ENCODE data around the gene DTNA.
"Not testable (repeated sequence)": the region's sequence is repeated elsewhere in the genome, so short reads cannot be mapped to it uniquely, and the experiment has no call there.

DNA sequence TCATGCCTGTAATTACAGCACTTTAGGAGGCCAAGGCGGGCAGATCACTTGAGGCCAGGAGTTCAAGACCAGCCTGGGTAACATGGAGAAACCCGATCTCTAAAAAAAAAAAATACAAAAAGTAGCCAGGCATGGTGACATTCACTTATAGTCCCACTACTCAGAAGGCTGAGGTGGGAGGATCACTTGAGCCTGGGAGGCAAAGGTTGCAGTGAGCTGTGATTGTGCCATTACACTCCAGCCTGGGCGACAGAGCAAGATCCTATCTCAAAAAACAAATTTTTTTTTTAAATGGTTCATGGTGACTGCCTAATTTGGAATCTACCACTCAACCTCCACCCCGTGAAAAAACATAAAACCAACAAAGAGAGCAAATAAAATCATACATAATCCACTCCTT is 212.5 kb downstream of the DTNA start:
- TF ChIP-seq, protein P1, sequence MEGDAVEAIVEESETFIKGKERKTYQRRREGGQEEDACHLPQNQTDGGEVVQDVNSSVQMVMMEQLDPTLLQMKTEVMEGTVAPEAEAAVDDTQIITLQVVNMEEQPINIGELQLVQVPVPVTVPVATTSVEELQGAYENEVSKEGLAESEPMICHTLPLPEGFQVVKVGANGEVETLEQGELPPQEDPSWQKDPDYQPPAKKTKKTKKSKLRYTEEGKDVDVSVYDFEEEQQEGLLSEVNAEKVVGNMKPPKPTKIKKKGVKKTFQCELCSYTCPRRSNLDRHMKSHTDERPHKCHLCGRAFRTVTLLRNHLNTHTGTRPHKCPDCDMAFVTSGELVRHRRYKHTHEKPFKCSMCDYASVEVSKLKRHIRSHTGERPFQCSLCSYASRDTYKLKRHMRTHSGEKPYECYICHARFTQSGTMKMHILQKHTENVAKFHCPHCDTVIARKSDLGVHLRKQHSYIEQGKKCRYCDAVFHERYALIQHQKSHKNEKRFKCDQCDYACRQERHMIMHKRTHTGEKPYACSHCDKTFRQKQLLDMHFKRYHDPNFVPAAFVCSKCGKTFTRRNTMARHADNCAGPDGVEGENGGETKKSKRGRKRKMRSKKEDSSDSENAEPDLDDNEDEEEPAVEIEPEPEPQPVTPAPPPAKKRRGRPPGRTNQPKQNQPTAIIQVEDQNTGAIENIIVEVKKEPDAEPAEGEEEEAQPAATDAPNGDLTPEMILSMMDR (IDR thresholded peaks at IDR 0.05; ENCODE audit: low read length): not testable (repeated sequence)
- not testable (repeated sequence) for TF ChIP-seq EZH2 (IDR thresholded peaks at IDR 0.05; ENCODE audit: borderline replicate concordance, low read length)

All from OCI-LY1 (cell line).